DND-41 (cell line): ENCODE results near the gene DCAKD.
"Not testable (repeated sequence)": the region's sequence is repeated elsewhere in the genome, so short reads cannot be mapped to it uniquely, and the experiment has no call there.

Source experiments
- ATAC-seq: fragments of 200-7000 bp; cut with Tn5 transposase; 3 replicates; pipeline ENCODE4 v1.9.1; 2021; ENCODE audit warnings: low read depth; ENCODE audit not compliant: insufficient read depth
- DNase-seq: peaks from one replicate; pipeline ENCODE4 v3.0.0-alpha.2; 2020
- H2AFZ ChIP-seq: 2 replicates; pipeline ENCODE4 v1.6.0; 2012; ENCODE audit warnings: low read depth, low read length
- H3K27ac ChIP-seq: 2 replicates; pipeline ENCODE4 v1.5.1; 2012; ENCODE audit warnings: low read length, inconsistent platforms
- H3K27me3 ChIP-seq: fragments of 200-600 bp; sonication (generic); 2 replicates; pipeline ENCODE4 v1.6.0; 2012; ENCODE audit warnings: low read length, mild to moderate bottlenecking, inconsistent platforms; ENCODE audit not compliant: insufficient read depth, poor library complexity
- H3K36me3 ChIP-seq: 2 replicates; pipeline ENCODE4 v1.5.1; 2012; ENCODE audit warnings: low read length, inconsistent platforms; ENCODE audit not compliant: insufficient read depth
- H3K4me1 ChIP-seq: 2 replicates; pipeline ENCODE4 v1.5.1; 2012; ENCODE audit warnings: mild to moderate bottlenecking, low read length; ENCODE audit not compliant: insufficient read depth
- H3K4me2 ChIP-seq: 2 replicates; pipeline ENCODE4 v1.6.0; 2012; ENCODE audit warnings: mild to moderate bottlenecking, moderate library complexity, low read length, inconsistent platforms; ENCODE audit not compliant: insufficient read depth
- H3K4me3 ChIP-seq, 2 experiments: fragments of 200-600 bp in 1 of 2; shearing (Covaris generic) in 1 of 2; 2 replicates each; pipeline ENCODE4 v1.5.1; 2012 to 2016; ENCODE audit warnings: inconsistent platforms in 2 of 2, low read length in 2 of 2, mild to moderate bottlenecking in 2 of 2, low read depth in 1 of 2, moderate library complexity in 1 of 2
- H3K79me2 ChIP-seq: 2 replicates; pipeline ENCODE4 v1.6.0; 2012; ENCODE audit warnings: low read length, inconsistent platforms; ENCODE audit not compliant: insufficient read depth
- H3K9ac ChIP-seq: 2 replicates; pipeline ENCODE4 v1.6.0; 2012; ENCODE audit warnings: low read depth, mild to moderate bottlenecking, inconsistent platforms, low read length, moderate library complexity
- H3K9me3 ChIP-seq: 2 replicates; pipeline ENCODE4 v1.5.1; 2012; ENCODE audit warnings: low read length, moderate library complexity, mild to moderate bottlenecking, inconsistent platforms; ENCODE audit not compliant: insufficient read depth, severe bottlenecking
- H4K20me1 ChIP-seq: 2 replicates; pipeline ENCODE4 v1.6.0; 2012; ENCODE audit warnings: low read length; ENCODE audit not compliant: insufficient read depth
- EZH2 ChIP-seq: IDR thresholded peaks from 3 replicates; pipeline ENCODE4 v1.6.1; 2012; ENCODE audit warnings: borderline replicate concordance, low read depth, mild to moderate bottlenecking, moderate library complexity, low read length, inconsistent platforms; ENCODE audit not compliant: severe bottlenecking
- TF ChIP-seq, protein P1 (sequence below): IDR thresholded peaks from 2 replicates; pipeline ENCODE4 v1.5.1; 2012; ENCODE audit warnings: borderline replicate concordance, low read length, moderate library complexity, mild to moderate bottlenecking; ENCODE audit not compliant: poor library complexity, severe bottlenecking; ENCODE audit errors: extremely low read depth

The DCAKD gene

DNA sequence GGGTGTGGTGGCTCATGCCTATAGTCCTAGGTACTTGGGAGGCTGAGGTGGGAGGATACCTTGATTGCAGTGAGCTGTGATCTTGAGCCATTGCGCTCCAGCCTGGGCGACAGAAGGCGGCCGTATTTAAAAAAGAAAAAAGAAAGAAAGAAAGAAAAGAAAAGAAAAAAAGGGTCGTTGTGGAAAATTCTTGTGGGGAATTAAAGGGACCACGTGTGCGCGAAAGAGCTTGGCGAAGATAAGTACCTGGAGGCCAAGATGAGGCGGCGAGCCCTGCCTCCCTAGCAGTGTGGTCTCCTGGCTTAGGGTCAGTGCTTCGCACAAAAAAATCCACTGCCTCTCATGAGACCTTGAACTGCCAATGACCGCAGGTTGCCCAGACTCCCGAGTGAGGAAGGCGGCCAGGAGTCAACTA lies 9.0 kb upstream of the DCAKD start:
- DNase-seq (no peak), ATAC-seq (peak; percentile 1; the same call in 1 of the 3 replicates)
- Histone ChIP-seq H3K4me2 (peak overlapping the region; percentile 96), H3K4me3 (peak overlapping the region; percentile 75 to 79), H4K20me1 (peaks cover 20% of the 10 kb centered on the region), H3K36me3 (peaks cover 16% of the 10 kb centered on the region), H3K27me3 (no peaks in the 10 kb centered on the region), H3K4me1 (peaks cover 36% of the 10 kb centered on the region), H3K9me3 (no peaks in the 10 kb centered on the region), H2AFZ (peak overlapping the region; percentile 78), H3K9ac (peak overlapping the region; percentile 86), H3K79me2 (peaks cover 69% of the 10 kb centered on the region), H3K27ac (peak overlapping the region; percentile 85)
- TF ChIP-seq, protein P1, sequence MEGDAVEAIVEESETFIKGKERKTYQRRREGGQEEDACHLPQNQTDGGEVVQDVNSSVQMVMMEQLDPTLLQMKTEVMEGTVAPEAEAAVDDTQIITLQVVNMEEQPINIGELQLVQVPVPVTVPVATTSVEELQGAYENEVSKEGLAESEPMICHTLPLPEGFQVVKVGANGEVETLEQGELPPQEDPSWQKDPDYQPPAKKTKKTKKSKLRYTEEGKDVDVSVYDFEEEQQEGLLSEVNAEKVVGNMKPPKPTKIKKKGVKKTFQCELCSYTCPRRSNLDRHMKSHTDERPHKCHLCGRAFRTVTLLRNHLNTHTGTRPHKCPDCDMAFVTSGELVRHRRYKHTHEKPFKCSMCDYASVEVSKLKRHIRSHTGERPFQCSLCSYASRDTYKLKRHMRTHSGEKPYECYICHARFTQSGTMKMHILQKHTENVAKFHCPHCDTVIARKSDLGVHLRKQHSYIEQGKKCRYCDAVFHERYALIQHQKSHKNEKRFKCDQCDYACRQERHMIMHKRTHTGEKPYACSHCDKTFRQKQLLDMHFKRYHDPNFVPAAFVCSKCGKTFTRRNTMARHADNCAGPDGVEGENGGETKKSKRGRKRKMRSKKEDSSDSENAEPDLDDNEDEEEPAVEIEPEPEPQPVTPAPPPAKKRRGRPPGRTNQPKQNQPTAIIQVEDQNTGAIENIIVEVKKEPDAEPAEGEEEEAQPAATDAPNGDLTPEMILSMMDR: no peak
- no peak for TF ChIP-seq EZH2

DNA sequence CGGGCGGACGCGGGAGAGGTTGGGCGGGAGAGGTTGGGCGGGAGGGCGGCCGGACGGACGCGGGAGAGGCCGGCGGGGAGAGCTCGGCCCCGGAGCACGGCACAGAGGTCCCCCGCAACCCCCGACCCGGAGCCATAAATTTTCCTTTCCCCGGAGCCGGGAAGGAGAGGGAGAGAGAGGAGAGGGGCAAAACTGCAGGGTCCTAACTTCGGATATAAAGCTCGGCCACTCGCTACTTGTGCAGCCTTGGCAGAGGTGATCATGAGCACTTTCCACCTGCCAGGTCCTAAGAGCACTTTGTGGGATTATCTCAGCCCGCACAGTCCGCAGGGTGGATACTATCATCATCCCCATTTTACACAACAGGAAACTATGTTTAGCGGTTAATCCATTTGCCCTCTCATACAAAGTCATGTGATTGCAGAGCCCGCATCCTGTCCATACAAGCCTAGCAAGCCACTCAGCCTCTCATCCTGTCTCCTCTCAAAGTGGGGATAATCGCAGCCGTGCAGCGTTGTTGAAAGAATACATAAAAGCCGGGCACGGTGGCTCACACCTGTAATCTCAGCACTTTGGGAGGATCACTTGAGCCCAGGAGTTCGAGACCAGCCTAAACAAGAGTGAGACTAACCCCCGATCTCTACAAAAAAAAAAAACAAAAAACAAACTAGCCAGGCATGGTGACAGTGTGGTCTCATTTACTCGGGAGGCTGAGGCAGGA lies 780 bp upstream of the DCAKD start:
- peak; percentile 37 for ATAC-seq

DNA sequence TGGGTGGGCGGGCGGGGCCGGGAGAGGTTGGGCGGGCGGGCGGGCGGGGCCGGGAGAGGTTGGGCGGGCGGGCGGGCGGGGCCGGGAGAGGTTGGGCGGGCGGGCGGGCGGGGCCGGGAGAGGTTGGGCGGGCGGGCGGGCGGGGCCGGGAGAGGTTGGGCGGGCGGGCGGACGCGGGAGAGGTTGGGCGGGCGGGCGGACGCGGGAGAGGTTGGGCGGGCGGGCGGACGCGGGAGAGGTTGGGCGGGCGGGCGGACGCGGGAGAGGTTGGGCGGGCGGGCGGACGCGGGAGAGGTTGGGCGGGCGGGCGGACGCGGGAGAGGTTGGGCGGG lies 254 bp upstream of the DCAKD start:
- not testable (repeated sequence) for H3K36me3 ChIP-seq, H2AFZ ChIP-seq, H3K27ac ChIP-seq, H3K27me3 ChIP-seq, H3K4me3 ChIP-seq, H4K20me1 ChIP-seq, H3K9me3 ChIP-seq, DNase-seq, ATAC-seq
- Histone ChIP-seq H3K4me2 (peak overlapping the region; percentile 63; the same call in 1 of the 2 replicates), H3K4me1 (peaks cover 34% of the 10 kb centered on the region), H3K9ac (peak overlapping the region; percentile 66), H3K79me2 (peaks cover 51% of the 10 kb centered on the region)

More for the DNA sequence above, 780 bp upstream of the DCAKD start:
- Histone ChIP-seq H2AFZ (peak overlapping the region; percentile 76), H3K4me2 (peak overlapping the region; percentile 63), H3K9ac (peak overlapping the region; percentile 66), H3K27ac (peak overlapping the region; percentile 87), H3K9me3 (no peaks in the 10 kb centered on the region), H3K79me2 (peaks cover 46% of the 10 kb centered on the region), H3K4me1 (peaks cover 32% of the 10 kb centered on the region), H4K20me1 (0 out of 2 replicates have a peak, but pooled peaks cover 3% of the 10 kb centered on the region), H3K27me3 (no peaks in the 10 kb centered on the region), H3K4me3 (peak overlapping the region; percentile 11 to 59; a peak in 3 of 4 replicates), H3K36me3 (peaks cover 6% of the 10 kb centered on the region)
- peak; percentile 70 for DNase-seq
- TF ChIP-seq EZH2: no peak
- TF ChIP-seq, protein P1: no peak

DNA sequence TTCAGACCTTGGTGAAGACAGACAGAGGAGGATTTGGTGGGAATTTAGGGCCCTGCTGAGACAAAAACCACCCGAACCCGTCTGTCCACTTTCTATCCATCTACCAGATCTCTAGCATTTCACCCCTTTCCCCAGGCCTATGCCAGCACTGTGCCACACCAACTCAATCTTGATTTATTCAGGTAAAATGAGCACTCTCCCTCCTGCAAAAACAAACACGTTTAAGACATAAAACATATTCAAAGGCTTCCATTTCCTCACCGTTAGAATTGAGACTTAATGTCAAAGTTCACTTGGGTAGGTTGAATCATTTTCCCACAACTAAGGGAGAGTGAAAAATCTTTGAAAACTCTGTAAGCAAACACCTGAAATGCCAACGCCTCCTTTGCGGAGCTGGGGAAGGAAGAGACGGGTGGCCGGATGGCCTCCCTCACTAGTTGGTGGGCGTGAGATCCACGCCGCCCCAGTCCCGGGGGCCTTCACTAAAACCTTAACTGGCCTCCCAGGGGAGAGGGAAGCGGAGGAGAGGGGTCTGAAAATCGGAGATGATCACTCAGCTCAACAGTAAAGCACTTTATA lies 862 bp downstream of the DCAKD start:
- peaks cover 61% of the 10 kb centered on the region for H3K79me2 ChIP-seq
- ATAC-seq (peak; percentile 32), DNase-seq (peak; percentile 58)
- H3K36me3 ChIP-seq: peaks cover 9% of the 10 kb centered on the region
- no peaks in the 10 kb centered on the region for H3K9me3 ChIP-seq
- peak overlapping the region; percentile 91 for H3K27ac ChIP-seq
- H4K20me1 ChIP-seq: 0 out of 2 replicates have a peak, but pooled peaks cover 3% of the 10 kb centered on the region
- peak overlapping the region; percentile 67 for H2AFZ ChIP-seq
- no peaks in the 10 kb centered on the region for H3K27me3 ChIP-seq
- H3K4me1 ChIP-seq: peaks cover 35% of the 10 kb centered on the region
- peak overlapping the region; percentile 92 for H3K9ac ChIP-seq
- peak overlapping the region; percentile 66 to 82 for H3K4me3 ChIP-seq
- TF ChIP-seq, protein P1: no peak
- no peak for TF ChIP-seq EZH2
- H3K4me2 ChIP-seq: peak overlapping the region; percentile 71
